Natural killer cell (primary cell): ENCODE data around the gene SLCO2A1. TPM values are rescaled to one million over a fixed set of nuclear protein-coding genes. Genes with fewer than 3 reads are reported as not detected.

Source experiments
- ATAC-seq, 3 donors: fragments of 150-1000 bp in 2 of 3; fragments of 200-7000 bp in 1 of 3; cut with Tn5 transposase; 1 replicate in 1 of 3; 2 replicates in 2 of 3; pipeline ENCODE4 v1.10.0; 2021; ENCODE audit warnings: mild to moderate bottlenecking in 2 of 3, moderate library complexity in 2 of 3
- DNase-seq, 2 donors: peaks; one replicate each; pipeline versions ENCODE4 v3.0.0 to v3.0.0-alpha.2; 2013 to 2021; ENCODE audit warnings: mixed read lengths in 1 of 2
- H3K27ac ChIP-seq: one replicate; pipeline ENCODE4 v1.5.1; 2013; ENCODE audit warnings: mild to moderate bottlenecking, low read length
- H3K27me3 ChIP-seq: one replicate; pipeline ENCODE4 v1.6.1; 2013; ENCODE audit warnings: low read length; ENCODE audit not compliant: control insufficient read depth, insufficient read depth
- H3K36me3 ChIP-seq: one replicate; pipeline ENCODE4 v1.6.1; 2013; ENCODE audit warnings: low read length; ENCODE audit not compliant: control insufficient read depth, insufficient read depth
- H3K4me1 ChIP-seq: one replicate; pipeline ENCODE4 v1.6.1; 2013; ENCODE audit warnings: low read length; ENCODE audit not compliant: control insufficient read depth, insufficient read depth
- H3K4me3 ChIP-seq: one replicate; pipeline ENCODE4 v1.5.1; 2013; ENCODE audit warnings: low read length
- H3K9me3 ChIP-seq: one replicate; pipeline ENCODE4 v1.6.1; 2013; ENCODE audit warnings: low read length; ENCODE audit not compliant: control insufficient read depth, insufficient read depth
- H3K27ac Mint-ChIP-seq, 2 donors: one replicate each; pipeline ENCODE4 v1.8.0; 2022; ENCODE audit warnings: mild to moderate bottlenecking in 2 of 2, mixed read lengths in 2 of 2, moderate library complexity in 1 of 2
- H3K27me3 Mint-ChIP-seq, 2 donors: one replicate each; pipeline ENCODE4 v1.8.0; 2022; ENCODE audit warnings: low read depth in 2 of 2, mixed read lengths in 2 of 2
- H3K36me3 Mint-ChIP-seq: one replicate; pipeline ENCODE4 v1.8.0; 2022; ENCODE audit warnings: mixed read lengths
- H3K4me1 Mint-ChIP-seq, 2 donors: one replicate each; pipeline ENCODE4 v1.8.0; 2022; ENCODE audit warnings: mixed read lengths in 2 of 2
- H3K4me3 Mint-ChIP-seq: one replicate; pipeline ENCODE4 v1.8.0; 2022; ENCODE audit warnings: mild to moderate bottlenecking, moderate library complexity, mixed read lengths
- H3K9me3 Mint-ChIP-seq, 2 donors: one replicate each; pipeline ENCODE4 v1.8.0; 2022; ENCODE audit warnings: mixed read lengths in 2 of 2
- CTCF ChIP-seq: fragments of 200-600 bp; IDR thresholded peaks from one replicate; pipeline ENCODE4 v1.8.0; 2022; ENCODE audit warnings: antibody characterized with exemption
- WGBS: methylation state at CpG from one replicate; pipeline ENCODE4 v1.1.7; 2013; ENCODE audit warnings: missing lambda C conversion rate; ENCODE audit not compliant: insufficient coverage; 5-methylcytosine and 5-hydroxymethylcytosine counted together
- intact Hi-C: fragments of 100-400 bp; cut with micrococcal nuclease; formaldehyde crosslinking; loops from one replicate; pipeline ENCODE4 v1.14.2; 2022
- total RNA-seq, 4 donors: library from RNA; stranded (reverse); fragments of 120-200 nt in 1 of 4; gene quantifications; one replicate each; pipeline versions ENCODE4 v1.2.3 to v1.2.4, GENCODE V29; 2013 to 2022

SLCO2A1 gene
- total RNA-seq, 3 donors from 2014 or later (not counting 1 experiment from before 2014, with no cell fraction given): not detected

- Mint-ChIP-seq H3K9me3 (no peaks in the 10 kb centered on the region), H3K4me1 (no peaks in the 10 kb centered on the region), H3K4me3 (no peak overlapping the region), H3K27me3 (peaks cover 0 to 2% of the 10 kb centered on the region in 2 donors), H3K27ac (no peak overlapping the region), H3K36me3 (no peaks in the 10 kb centered on the region)
- DNase-seq: no peak
- Histone ChIP-seq H3K9me3 (no peaks in the 10 kb centered on the region), H3K4me3 (no peak overlapping the region), H3K27me3 (no peaks in the 10 kb centered on the region), H3K27ac (no peak overlapping the region), H3K36me3 (no peaks in the 10 kb centered on the region), H3K4me1 (no peaks in the 10 kb centered on the region)
- intact Hi-C loops: no loop called here
- no peak for TF ChIP-seq CTCF
- no peak for ATAC-seq
- 92% methylated on average over 4 of the region's 5 CpGs for WGBS
These were observed 12.2 kb downstream of the SLCO2A1 start for GRCh38 chr3:134017490-134017889.

GRCh38 chr3:134014270-134014669 is 15.5 kb downstream of the SLCO2A1 start:
- ATAC-seq (no peak), DNase-seq (no peak)
- no peak overlapping the region for H3K4me3 Mint-ChIP-seq
- no peak overlapping the region for H3K27ac ChIP-seq
- WGBS: 100% methylated on average over 2 of the region's 2 CpGs
- no peak overlapping the region for H3K4me3 ChIP-seq
- no peaks in the 10 kb centered on the region for H3K36me3 Mint-ChIP-seq
- H3K36me3 ChIP-seq: no peaks in the 10 kb centered on the region
- no peaks in the 10 kb centered on the region for H3K9me3 ChIP-seq
- H3K27ac Mint-ChIP-seq: no peak overlapping the region
- peaks cover 2 to 3% of the 10 kb centered on the region in 2 donors for H3K27me3 Mint-ChIP-seq
- intact Hi-C loops: no loop called here
- H3K4me1 Mint-ChIP-seq: no peaks in the 10 kb centered on the region
- TF ChIP-seq CTCF: no peak
- peaks cover 0 to 2% of the 10 kb centered on the region in 2 donors for H3K9me3 Mint-ChIP-seq
- H3K4me1 ChIP-seq: no peaks in the 10 kb centered on the region
- H3K27me3 ChIP-seq: no peaks in the 10 kb centered on the region

GRCh38 chr3:134013280-134013679 is 16.4 kb downstream of the SLCO2A1 start:
- no peaks in the 10 kb centered on the region for H3K9me3 ChIP-seq
- H3K36me3 Mint-ChIP-seq: no peaks in the 10 kb centered on the region
- H3K27me3 Mint-ChIP-seq: peaks cover 5 to 13% of the 10 kb centered on the region in 2 donors
- no peaks in the 10 kb centered on the region for H3K36me3 ChIP-seq
- H3K4me3 Mint-ChIP-seq: no peak overlapping the region
- WGBS: 72% methylated on average over 3 of the region's 3 CpGs
- no peak for ATAC-seq
- no peak for TF ChIP-seq CTCF
- H3K27ac ChIP-seq: no peak overlapping the region
- no peaks in the 10 kb centered on the region for H3K4me1 ChIP-seq
- no peak for DNase-seq
- no peaks in the 10 kb centered on the region for H3K4me1 Mint-ChIP-seq
- no peak overlapping the region for H3K4me3 ChIP-seq
- H3K27ac Mint-ChIP-seq: no peak overlapping the region
- no peaks in the 10 kb centered on the region for H3K27me3 ChIP-seq
- peaks cover 0 to 2% of the 10 kb centered on the region in 2 donors for H3K9me3 Mint-ChIP-seq
- intact Hi-C loops: no loop called here

- H3K4me1 ChIP-seq: no peaks in the 10 kb centered on the region
- no peaks in the 10 kb centered on the region for H3K27me3 ChIP-seq
- H3K9me3 Mint-ChIP-seq: peaks cover 0 to 2% of the 10 kb centered on the region in 2 donors
- H3K4me3 ChIP-seq: no peak overlapping the region
- DNase-seq: no peak
- intact Hi-C loops: no loop called here
- H3K36me3 ChIP-seq: no peaks in the 10 kb centered on the region
- no peak overlapping the region for H3K27ac Mint-ChIP-seq
- WGBS: 82% methylated on average over 5 of the region's 5 CpGs
- peaks cover 7 to 13% of the 10 kb centered on the region in 2 donors for H3K27me3 Mint-ChIP-seq
- H3K4me3 Mint-ChIP-seq: no peak overlapping the region
- no peaks in the 10 kb centered on the region for H3K36me3 Mint-ChIP-seq
- no peaks in the 10 kb centered on the region for H3K9me3 ChIP-seq
- TF ChIP-seq CTCF: no peak
- no peaks in the 10 kb centered on the region for H3K4me1 Mint-ChIP-seq
- ATAC-seq: no peak
- H3K27ac ChIP-seq: no peak overlapping the region
These were observed 20.3 kb downstream of the SLCO2A1 start for GRCh38 chr3:134009345-134010000.
